Measurements from ENCODE around the gene PLB1. TPM values are rescaled to one million over a fixed set of nuclear protein-coding genes. Genes with fewer than 3 reads are reported as not detected.

Gene PLB1, protein sequence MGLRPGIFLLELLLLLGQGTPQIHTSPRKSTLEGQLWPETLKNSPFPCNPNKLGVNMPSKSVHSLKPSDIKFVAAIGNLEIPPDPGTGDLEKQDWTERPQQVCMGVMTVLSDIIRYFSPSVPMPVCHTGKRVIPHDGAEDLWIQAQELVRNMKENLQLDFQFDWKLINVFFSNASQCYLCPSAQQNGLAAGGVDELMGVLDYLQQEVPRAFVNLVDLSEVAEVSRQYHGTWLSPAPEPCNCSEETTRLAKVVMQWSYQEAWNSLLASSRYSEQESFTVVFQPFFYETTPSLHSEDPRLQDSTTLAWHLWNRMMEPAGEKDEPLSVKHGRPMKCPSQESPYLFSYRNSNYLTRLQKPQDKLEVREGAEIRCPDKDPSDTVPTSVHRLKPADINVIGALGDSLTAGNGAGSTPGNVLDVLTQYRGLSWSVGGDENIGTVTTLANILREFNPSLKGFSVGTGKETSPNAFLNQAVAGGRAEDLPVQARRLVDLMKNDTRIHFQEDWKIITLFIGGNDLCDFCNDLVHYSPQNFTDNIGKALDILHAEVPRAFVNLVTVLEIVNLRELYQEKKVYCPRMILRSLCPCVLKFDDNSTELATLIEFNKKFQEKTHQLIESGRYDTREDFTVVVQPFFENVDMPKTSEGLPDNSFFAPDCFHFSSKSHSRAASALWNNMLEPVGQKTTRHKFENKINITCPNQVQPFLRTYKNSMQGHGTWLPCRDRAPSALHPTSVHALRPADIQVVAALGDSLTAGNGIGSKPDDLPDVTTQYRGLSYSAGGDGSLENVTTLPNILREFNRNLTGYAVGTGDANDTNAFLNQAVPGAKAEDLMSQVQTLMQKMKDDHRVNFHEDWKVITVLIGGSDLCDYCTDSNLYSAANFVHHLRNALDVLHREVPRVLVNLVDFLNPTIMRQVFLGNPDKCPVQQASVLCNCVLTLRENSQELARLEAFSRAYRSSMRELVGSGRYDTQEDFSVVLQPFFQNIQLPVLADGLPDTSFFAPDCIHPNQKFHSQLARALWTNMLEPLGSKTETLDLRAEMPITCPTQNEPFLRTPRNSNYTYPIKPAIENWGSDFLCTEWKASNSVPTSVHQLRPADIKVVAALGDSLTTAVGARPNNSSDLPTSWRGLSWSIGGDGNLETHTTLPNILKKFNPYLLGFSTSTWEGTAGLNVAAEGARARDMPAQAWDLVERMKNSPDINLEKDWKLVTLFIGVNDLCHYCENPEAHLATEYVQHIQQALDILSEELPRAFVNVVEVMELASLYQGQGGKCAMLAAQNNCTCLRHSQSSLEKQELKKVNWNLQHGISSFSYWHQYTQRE (N-terminal part only)
- total RNA-seq, result under 1 TPM; 0.30 to 0.43 TPM

DNA sequence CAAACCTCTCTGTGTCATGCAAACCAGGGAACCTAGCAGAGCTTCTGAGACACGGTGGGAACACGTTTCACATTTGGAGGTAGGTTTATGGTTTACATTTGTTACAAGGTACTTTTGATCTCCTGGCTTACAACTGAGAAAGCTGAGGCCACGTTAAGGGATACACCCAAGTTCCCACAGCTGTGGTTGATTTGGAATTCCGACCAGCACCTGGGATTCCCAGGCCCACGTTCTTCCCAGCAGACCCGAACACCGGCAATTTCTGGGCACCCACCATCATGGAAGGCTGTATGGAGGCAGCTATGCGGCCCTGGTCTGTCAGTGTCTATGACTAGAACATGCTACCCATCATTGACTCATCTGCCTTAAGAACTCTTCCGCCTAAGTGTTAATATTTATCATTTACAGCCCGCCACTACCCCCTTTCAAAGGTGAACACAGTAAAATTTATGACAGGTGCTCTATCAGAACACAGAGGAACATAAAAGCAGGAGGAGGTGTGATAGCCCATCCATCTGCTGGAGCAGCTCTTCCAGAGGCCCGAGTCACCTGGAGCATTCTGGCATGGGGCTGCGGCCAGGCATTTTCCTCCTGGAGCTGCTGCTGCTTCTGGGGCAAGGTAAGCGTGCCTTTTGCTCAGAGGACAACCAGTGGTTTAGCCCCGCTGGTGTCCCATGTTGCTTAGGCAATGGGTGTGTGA is at the start of gene PLB1:
PLB1 (plus strand) TSS at position 510 of the 700 bp plus-strand sequence; CDS start at position 565, 55 bp downstream.
- POLR2A ChIA-PET, result no interaction called here
- DNase-seq (no peak), ATAC-seq (ENCODE audit: low read depth) (no peak)
- H3K4me3 Mint-ChIP-seq, result no peak within 1 kb of the TSS
- no peaks in the 10 kb centered on the region for H3K9me3 Mint-ChIP-seq
- H3K36me3 Mint-ChIP-seq, result no peaks in the 10 kb centered on the region
- no peaks in the 10 kb centered on the region for H3K4me1 Mint-ChIP-seq
- no peak within 1 kb of the TSS for H3K27ac Mint-ChIP-seq
- H3K27me3 Mint-ChIP-seq, result peaks cover 25% of the 10 kb centered on the region

DNA sequence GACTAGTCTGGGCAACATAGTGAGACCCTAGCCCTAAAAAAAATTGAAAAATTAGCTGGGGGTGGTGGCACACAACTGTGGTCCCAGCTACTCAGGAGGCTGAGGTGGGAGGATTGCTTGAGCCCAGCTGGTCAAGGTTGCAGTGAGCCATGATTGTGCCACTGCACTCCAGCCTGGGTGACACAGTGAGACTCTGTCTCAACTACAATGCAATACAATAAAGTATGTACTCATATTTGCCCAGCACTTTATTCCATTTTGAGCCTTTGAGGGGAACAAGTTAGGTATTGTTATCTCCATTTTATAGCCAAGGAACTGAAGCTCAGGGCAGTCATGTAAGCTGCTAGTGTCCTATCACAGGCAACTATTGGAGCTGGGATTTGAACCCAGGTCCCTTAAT is 49.3 kb upstream of the PLB1 start:
- Mint-ChIP-seq H3K4me1 (peaks cover 33% of the 10 kb centered on the region), H3K27me3 (no peaks in the 10 kb centered on the region), H3K4me3 (no peak overlapping the region), H3K36me3 (peaks cover 4% of the 10 kb centered on the region), H3K27ac (no peak overlapping the region), H3K9me3 (peaks cover 2% of the 10 kb centered on the region)
- ATAC-seq (ENCODE audit: low read depth) (no peak), DNase-seq (no peak)
- POLR2A ChIA-PET, result interaction anchor here (0.7 to 0.8 kb wide), 3 partner anchors 23 to 259 kb away, joined by 3 to 6 read pairs (median 4); no protein-coding TSS in a partner anchor

DNA sequence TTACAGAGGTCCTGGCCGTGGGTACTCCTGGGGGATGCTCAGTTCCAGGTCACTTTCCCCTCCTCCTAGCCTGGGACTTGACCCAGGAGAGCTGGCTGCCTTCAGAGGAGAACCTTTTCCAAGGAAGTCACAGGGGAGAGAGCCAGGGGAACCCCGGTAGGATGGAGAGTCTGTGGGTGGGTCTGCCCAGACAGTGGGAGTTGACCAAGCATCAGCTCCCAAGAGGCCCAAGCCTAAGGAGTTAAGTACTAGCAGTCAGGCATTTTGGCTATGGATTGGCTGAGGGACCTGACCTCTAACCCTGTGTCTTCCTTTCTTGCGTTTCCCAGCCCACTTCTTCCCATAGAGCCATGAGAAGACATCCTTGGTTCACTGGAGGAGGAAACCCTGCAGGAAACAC is 48.8 kb upstream of the PLB1 start:
- H3K27ac Mint-ChIP-seq, result no peak overlapping the region
- no peak for ATAC-seq (ENCODE audit: low read depth)
- POLR2A ChIA-PET, result no interaction called here
- no peak overlapping the region for H3K4me3 Mint-ChIP-seq
- peaks cover 33% of the 10 kb centered on the region for H3K4me1 Mint-ChIP-seq
- H3K9me3 Mint-ChIP-seq, result peaks cover 2% of the 10 kb centered on the region
- H3K36me3 Mint-ChIP-seq, result peaks cover 4% of the 10 kb centered on the region
- DNase-seq, result no peak
- H3K27me3 Mint-ChIP-seq, result no peaks in the 10 kb centered on the region

DNA sequence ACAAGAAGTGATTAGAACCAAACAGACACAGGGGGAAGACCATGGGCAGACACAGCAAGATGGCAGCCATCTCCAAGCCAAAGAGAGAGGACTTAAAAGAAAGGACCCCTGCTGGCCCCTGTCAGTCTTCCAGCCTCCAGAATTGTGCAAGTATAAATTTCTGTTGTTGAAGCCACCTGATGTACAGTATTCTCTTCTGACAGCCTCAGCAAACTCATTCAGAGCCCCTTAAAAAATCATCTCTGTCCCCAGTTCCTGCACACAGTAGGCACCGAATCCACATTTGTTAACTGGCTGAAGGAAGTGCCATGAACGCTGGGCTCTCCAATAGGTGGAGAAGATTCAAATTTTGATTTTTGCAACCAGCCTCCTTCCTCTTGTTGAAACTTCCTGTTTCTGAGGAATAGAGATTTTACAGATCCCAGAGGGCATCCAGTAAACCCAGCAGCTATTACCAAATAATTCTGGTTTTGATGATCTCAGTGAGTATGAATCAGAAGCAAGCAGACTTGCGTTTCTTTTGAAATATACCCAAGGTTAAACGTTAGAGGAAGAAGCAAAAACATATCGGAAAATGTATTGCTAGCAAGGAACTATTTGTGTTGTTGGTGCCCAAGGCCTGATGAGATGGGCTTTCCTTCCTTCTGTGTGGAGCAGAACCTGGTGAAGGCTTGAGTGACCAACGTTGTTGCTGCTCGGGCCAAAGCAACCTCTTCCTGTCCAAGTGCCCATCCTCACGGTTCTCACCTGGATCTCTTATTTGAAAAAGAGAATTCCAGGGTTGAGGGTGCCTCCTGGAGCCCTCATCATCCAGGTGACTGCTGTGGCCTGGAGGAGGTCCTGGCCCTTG is 47.7 kb upstream of the PLB1 start:
- peaks cover 2% of the 10 kb centered on the region for H3K9me3 Mint-ChIP-seq
- POLR2A ChIA-PET, result interaction anchor here (1.6 to 1.9 kb wide), 2 partner anchors 18 to 46 kb away, joined by 4 to 5 read pairs; no protein-coding TSS in a partner anchor
- no peak overlapping the region for H3K27ac Mint-ChIP-seq
- DNase-seq (no peak), ATAC-seq (ENCODE audit: low read depth) (no peak)
- H3K4me1 Mint-ChIP-seq, result peaks cover 39% of the 10 kb centered on the region
- H3K4me3 Mint-ChIP-seq, result no peak overlapping the region
- no peaks in the 10 kb centered on the region for H3K27me3 Mint-ChIP-seq
- H3K36me3 Mint-ChIP-seq, result peaks cover 4% of the 10 kb centered on the region

DNA sequence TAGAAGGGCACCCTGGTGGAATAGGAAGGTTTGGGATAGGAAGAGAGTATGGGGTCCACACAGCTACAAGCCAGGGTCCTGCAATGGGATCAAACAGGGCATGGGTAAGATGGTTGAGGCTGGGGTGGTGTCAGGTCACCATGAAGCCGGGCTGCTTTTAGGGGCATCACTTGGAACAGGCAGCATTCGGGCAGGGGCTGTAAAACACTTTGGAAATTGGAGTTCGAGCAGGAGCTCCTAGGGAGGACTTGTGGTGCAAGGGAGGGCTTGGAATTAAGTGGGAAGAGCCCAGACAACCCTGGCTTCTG is 47.1 kb upstream of the PLB1 start:
- Mint-ChIP-seq H3K27me3 (no peaks in the 10 kb centered on the region), H3K9me3 (no peaks in the 10 kb centered on the region), H3K4me3 (no peak overlapping the region), H3K4me1 (peaks cover 41% of the 10 kb centered on the region), H3K36me3 (peaks cover 2% of the 10 kb centered on the region), H3K27ac (no peak overlapping the region)
- ATAC-seq (ENCODE audit: low read depth) (no peak), DNase-seq (no peak)
- POLR2A ChIA-PET, result interaction anchor here (1.5 to 1.9 kb wide), 3 partner anchors 18 to 56 kb away, joined by 4 to 5 read pairs (median 4); partner anchors contain the start of gene FOSL2

DNA sequence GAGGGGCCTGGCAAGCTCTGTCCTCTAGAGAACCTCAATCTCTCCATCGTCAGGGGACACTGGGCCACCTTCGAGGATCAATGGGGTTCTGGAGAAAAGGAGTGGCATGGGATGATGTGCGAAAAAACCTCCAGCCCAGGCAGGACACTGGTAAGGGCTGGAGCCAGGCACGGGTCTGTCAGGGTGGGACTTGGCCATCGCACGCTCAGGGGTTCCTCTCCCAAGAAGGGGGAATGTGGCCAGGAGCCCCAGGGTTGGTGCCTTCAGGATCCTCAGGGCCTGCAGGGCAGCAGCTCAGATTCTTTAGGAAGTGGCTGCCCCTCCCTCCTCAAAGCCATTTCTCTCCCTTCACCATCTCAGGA is 46.8 kb upstream of the PLB1 start:
- Mint-ChIP-seq H3K27ac (peak overlapping the region; percentile 80), H3K27me3 (no peaks in the 10 kb centered on the region), H3K9me3 (no peaks in the 10 kb centered on the region), H3K4me3 (no peak overlapping the region), H3K36me3 (peaks cover 2% of the 10 kb centered on the region), H3K4me1 (peaks cover 41% of the 10 kb centered on the region)
- ATAC-seq (ENCODE audit: low read depth) (no peak), DNase-seq (no peak)
- POLR2A ChIA-PET, result interaction anchor here (1.5 to 1.9 kb wide), 3 partner anchors 19 to 56 kb away, joined by 4 to 5 read pairs (median 4); partner anchors contain the start of gene FOSL2

DNA sequence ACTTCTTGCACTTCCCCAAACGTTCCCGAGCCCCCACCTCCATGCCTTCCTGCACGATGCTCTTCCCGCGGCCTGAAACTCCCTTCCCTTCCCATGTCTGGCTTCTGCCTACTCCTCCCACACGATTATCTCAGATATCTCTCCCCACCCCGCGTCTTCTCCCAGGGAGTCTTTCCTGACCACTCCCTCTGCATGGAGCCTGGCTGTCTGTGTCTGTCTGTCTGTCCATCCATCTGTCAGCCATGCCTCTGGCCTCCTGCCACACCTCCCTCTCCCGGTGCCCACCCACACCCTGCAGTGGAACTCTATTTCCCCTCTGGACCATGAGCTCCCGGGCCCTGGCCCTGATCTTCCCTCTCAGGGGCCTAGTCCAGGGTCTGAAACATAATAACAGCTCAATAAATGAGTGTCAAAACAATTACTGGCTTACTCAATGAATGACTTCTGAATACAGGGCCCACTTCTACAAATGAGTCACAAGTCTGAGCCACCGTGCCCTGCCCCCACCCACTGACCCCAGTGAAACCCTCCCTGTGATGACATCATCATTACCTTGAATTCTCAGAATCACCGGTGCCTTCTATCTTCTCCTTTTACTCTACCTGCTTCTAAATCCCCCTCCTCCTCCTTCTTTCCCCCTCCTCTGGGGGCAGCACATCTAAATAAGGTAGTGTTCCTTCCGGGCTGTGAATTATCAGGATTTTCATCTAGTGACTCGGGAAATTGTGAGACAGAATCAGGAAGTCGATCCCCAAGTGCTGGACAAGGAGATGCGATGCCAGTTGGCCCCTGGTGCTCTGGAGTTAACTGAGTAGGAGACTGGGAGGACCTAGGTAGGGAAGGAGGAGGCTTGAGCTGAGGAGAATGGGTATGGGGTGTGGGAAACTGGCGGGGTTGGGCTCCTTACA is 46.1 kb upstream of the PLB1 start:
- Mint-ChIP-seq H3K4me3 (peak overlapping the region; percentile 18), H3K27ac (peak overlapping the region; percentile 80), H3K36me3 (peaks cover 2% of the 10 kb centered on the region), H3K4me1 (peaks cover 41% of the 10 kb centered on the region), H3K27me3 (no peaks in the 10 kb centered on the region), H3K9me3 (no peaks in the 10 kb centered on the region)
- DNase-seq (peak; percentile 73), ATAC-seq (ENCODE audit: low read depth) (peak; percentile 67)
- POLR2A ChIA-PET, result interaction anchor here (1.5 to 1.9 kb wide), 3 partner anchors 19 to 57 kb away, joined by 4 to 5 read pairs (median 4); partner anchors contain the start of gene FOSL2

DNA sequence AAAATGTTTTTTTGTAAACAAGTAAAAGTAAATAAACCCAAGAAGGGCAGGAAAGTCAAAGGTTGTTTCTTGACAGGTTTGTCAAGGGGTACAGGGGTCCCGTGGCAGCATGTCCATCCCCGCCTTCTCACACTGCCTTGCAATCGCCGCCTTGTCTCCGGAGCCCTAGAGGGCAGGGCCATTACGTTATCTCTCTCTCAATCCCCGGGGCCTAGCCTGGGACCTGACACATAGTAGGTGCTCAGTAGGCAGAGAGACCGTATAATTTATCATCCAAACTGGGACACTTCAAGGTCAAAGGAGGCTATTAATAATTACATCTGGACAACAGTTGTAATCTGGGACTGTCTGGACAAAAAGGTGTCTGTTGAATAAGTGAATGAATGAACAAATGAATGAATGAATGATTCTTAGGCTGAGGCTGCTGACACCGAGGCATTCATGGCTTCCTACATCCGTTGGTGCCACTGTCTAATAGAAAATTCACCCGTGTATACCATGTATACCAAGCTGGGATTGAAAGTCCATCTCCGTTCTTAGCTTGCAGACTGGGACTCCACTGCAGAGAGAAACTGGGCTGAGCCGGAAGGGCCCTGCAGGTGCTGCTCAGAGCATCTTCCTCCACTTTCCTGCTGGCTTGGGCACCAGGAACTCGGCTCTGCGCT is 44.8 kb upstream of the PLB1 start:
- Mint-ChIP-seq H3K27ac (peak overlapping the region; percentile 9), H3K9me3 (no peaks in the 10 kb centered on the region)
- DNase-seq, result no peak

DNA sequence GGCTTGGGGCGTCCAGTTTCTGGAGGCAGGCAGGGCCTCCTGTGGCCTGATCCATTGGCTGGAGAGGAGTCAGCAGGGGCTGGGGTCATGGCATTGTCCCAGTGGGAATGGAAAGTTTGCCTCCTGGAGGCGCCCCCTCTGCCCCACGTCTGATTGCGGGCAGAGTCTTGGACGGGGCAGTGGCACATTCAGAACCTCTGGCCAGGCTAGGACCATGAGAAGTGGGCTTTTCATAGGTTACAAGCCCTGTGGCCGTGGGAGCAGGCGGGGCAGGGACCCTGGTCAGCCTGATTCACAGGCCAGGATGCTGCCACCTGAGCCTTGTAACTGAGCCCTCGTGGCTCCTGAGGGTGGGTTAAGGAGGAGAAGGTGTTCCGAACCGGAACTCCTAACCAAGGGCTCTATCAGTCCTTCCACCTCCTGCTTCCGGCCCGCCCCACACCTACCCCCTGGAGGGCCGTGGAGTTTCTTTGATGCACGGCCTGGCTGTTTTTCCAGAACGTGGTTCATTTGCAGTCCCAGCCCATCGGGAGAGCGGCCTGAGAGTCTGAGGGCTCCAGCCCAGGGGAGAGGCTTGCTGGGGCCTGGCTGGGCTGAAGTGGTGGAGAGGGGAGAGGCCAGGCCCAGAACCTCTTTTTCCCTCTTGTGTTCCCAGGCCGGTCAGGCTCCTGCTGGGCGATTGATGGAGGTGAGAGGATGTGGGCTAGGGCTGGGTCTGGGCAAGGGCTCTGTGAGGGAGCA is 43.9 kb upstream of the PLB1 start:
- peak overlapping the region; percentile 21 for H3K27ac Mint-ChIP-seq
- POLR2A ChIA-PET, result interaction anchor here (1.2 to 1.3 kb wide), 2 partner anchors 59 to 61 kb away, joined by 3 to 4 read pairs; partner anchors contain the start of gene FOSL2
- peaks cover 2% of the 10 kb centered on the region for H3K36me3 Mint-ChIP-seq
- ATAC-seq (ENCODE audit: low read depth) (no peak), DNase-seq (no peak)
- H3K27me3 Mint-ChIP-seq, result no peaks in the 10 kb centered on the region
- no peak overlapping the region for H3K4me3 Mint-ChIP-seq
- H3K4me1 Mint-ChIP-seq, result peaks cover 39% of the 10 kb centered on the region
- no peaks in the 10 kb centered on the region for H3K9me3 Mint-ChIP-seq

More for the DNA sequence above, 44.8 kb upstream of the PLB1 start:
- POLR2A ChIA-PET, result no interaction called here
- Mint-ChIP-seq H3K4me1 (peaks cover 41% of the 10 kb centered on the region), H3K27me3 (no peaks in the 10 kb centered on the region), H3K4me3 (no peak overlapping the region), H3K36me3 (peaks cover 2% of the 10 kb centered on the region)
- ATAC-seq (ENCODE audit: low read depth), result no peak

DNA sequence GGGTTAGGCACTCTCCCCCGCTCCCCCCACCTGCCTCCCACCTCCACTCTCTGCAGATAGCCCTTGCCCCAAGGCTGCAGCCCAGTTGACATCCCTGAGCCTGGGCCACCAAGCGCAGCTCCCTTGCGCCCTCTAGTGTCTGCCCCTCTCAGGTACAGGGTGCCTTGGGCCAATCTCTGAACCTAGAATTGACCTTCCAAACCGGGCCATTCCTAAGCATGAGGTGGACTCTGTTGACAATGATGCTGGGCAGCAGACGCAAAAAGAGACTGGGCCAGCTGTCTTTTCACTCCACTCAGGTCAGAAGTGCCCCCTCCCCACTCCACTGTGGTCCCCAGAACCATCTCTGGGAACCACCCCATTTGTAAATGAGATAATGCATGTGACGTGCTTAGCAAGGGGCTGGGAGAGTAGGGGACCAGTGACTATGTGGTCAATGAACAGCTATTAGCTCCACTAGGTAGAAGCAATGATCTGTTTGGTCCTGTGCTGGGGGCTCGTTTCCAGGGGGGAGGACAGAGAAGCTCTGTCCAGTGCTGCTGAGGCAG is 43.3 kb upstream of the PLB1 start:
- Mint-ChIP-seq H3K4me1 (peaks cover 36% of the 10 kb centered on the region), H3K27ac (peak overlapping the region; percentile 32), H3K9me3 (no peaks in the 10 kb centered on the region), H3K36me3 (peaks cover 2% of the 10 kb centered on the region), H3K27me3 (no peaks in the 10 kb centered on the region), H3K4me3 (no peak overlapping the region)
- DNase-seq, result peak; percentile 86
- ATAC-seq (ENCODE audit: low read depth), result peak; percentile 85
- POLR2A ChIA-PET, result interaction anchor here (0.8 to 1.3 kb wide), 3 partner anchors 60 to 698 kb away, joined by 3 to 4 read pairs (median 3); partner anchors contain the start of gene FOSL2
